ENCODE measurements around the gene DHX35. TPM values are rescaled to one million over a fixed set of nuclear protein-coding genes. Genes with fewer than 3 reads are reported as not detected.

Gene DHX35
- total and polyA plus RNA-seq, 2 of the 4 experiments (the other 2 are of a cell fraction), result 9.1 to 13.5 TPM

DNA sequence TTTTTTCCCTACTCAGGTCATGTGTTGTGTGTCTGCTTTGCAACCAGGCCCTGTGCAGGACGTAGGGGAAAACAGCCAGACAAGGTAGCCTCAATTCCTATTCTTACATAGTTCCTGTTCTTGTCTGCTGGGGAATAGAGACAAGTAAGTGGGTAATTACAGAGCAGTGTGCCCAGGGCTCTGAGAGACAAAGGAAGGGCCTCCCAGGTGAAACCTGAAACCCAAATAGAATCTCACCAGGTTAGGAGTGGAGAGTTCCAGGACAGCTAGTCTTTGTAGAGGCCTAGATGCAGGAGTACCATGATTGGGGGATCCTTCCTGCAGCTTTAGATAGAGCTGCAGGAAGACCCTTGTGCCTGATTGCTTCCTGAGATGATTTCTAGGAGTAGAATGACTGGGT, 48.4 kb downstream of the DHX35 start:
- no peak overlapping the region for H4K91ac ChIP-seq (ENCODE audit: insufficient read depth, low read depth, low read length)
- ChIA-PET CTCF (no interaction called here), POLR2A (ENCODE audit: unreplicated experiment) (no interaction called here)
- H3K9me1 ChIP-seq (ENCODE audit: insufficient read depth, low read length), result peaks cover 10% of the 10 kb centered on the region
- H3K4me1 ChIP-seq (ENCODE audit: control insufficient read depth, insufficient read depth, low read length), result no peaks in the 10 kb centered on the region
- H4K5ac ChIP-seq (ENCODE audit: low read depth, low read length), result no peak overlapping the region
- no peak overlapping the region for H3K4ac ChIP-seq (ENCODE audit: low read depth, low read length)
- H3K36me3 ChIP-seq (ENCODE audit: control insufficient read depth, insufficient read depth, low read length), result peaks cover 27% of the 10 kb centered on the region
- no peak overlapping the region for H2BK5ac ChIP-seq (ENCODE audit: low read depth, low read length, poor library complexity, severe bottlenecking)
- BruUV-seq (replicated peaks), result no TSS peak
- no peak overlapping the region for H2AFZ ChIP-seq (replicated peaks; ENCODE audit: low read length, poor library complexity)
- no peak overlapping the region for H3K4me3 ChIP-seq (ENCODE audit: insufficient read depth, low read depth, low read length)
- H2AK5ac ChIP-seq (ENCODE audit: low read depth, low read length), result no peak overlapping the region
- no peak overlapping the region for H3K4me2 ChIP-seq (ENCODE audit: low read depth, low read length)
- no peak overlapping the region for H2BK120ac ChIP-seq (ENCODE audit: low read depth, low read length)
- no peaks in the 10 kb centered on the region for H4K20me1 ChIP-seq (ENCODE audit: insufficient read depth, low read length)
- in situ Hi-C loops (cut with MboI; ENCODE audit: low sequenced_read_pairs), result no loop called here
- H2BK15ac ChIP-seq (ENCODE audit: low read depth, low read length), result no peak overlapping the region
- no peaks in the 10 kb centered on the region for H3K27me3 ChIP-seq (ENCODE audit: control insufficient read depth, insufficient read depth, low read length)
- TF ChIP-seq POLR2A (IDR thresholded peaks at IDR 0.05; ENCODE audit: low read depth, low read length), result no peak
- TF ChIP-seq MAFK (IDR thresholded peaks at IDR 0.05; ENCODE audit: low read depth, low read length), result no peak
- no peaks in the 10 kb centered on the region for H3K9me3 ChIP-seq (ENCODE audit: control insufficient read depth, insufficient read depth, low read length)
- H3K79me1 ChIP-seq (ENCODE audit: low read depth in 1 of 2, low read length in 2 of 2), result peaks cover 0 to 9% of the 10 kb centered on the region in 2 experiments; a peak in 1 of 4 replicates
- no peak for ATAC-seq (ENCODE audit: low read depth)
- no peak overlapping the region for H3K9ac ChIP-seq (ENCODE audit: low read depth, low read length)
- H4K8ac ChIP-seq (ENCODE audit: low read depth in 2 of 2, low read length in 2 of 2), result no peak overlapping the region
- H3K56ac ChIP-seq (ENCODE audit: extremely low read depth, insufficient read depth, low read length), result no peak overlapping the region
- intact Hi-C loops (cut with micrococcal nuclease), result no loop called here
- no peak overlapping the region for H3K14ac ChIP-seq (replicated peaks; ENCODE audit: low read depth, low read length)
- dilution Hi-C loops (cut with HindIII; ENCODE audit: low sequenced_read_pairs, unreplicated experiment), result no loop called here
- H2AK9ac ChIP-seq (replicated peaks; ENCODE audit: low read depth, low read length, poor library complexity), result no peak overlapping the region
- H2BK20ac ChIP-seq (ENCODE audit: low read depth, low read length), result no peak overlapping the region
- no peak for DNase-seq
- no peak overlapping the region for H3K27ac ChIP-seq (ENCODE audit: insufficient read depth, low read length)
- no peak overlapping the region for H3K18ac ChIP-seq (ENCODE audit: low read depth, low read length)
- no CpG with 5 or more reads among the region's 1 CpG for WGBS, 2 experiments (ENCODE audit: extremely low coverage in 2 of 2, insufficient read length in 1 of 2)
- H3K23ac ChIP-seq (ENCODE audit: low read depth, low read length), result no peak overlapping the region

Data from IMR-90 (cell line).